Measurements from ENCODE around the gene POU2F1. TPM values are rescaled to one million over a fixed set of nuclear protein-coding genes. Genes with fewer than 3 reads are reported as not detected.

The POU2F1 gene
- total RNA-seq, 2 experiments from 2014 or later, result 18.7 to 52.3 TPM

- intact Hi-C loops (cut with micrococcal nuclease; ENCODE audit: unreplicated experiment), result no loop called here
- POLR2A ChIA-PET, result interaction anchor here (0.7 to 1.6 kb wide), 2 partner anchors 19 to 102 kb away, joined by 3 to 4 read pairs; no protein-coding TSS in a partner anchor
- Histone ChIP-seq H3K9me3 (ENCODE audit: low read length) (no peaks in the 10 kb centered on the region; the same call in 1 of the 2 replicates), H4K20me1 (ENCODE audit: insufficient read depth, low read length) (no peaks in the 10 kb centered on the region), H2AFZ (ENCODE audit: low read length) (no peak overlapping the region), H3K4me2 (ENCODE audit: low read length) (no peak overlapping the region), H3K4me3 (ENCODE audit: low read depth, low read length, poor library complexity, severe bottlenecking) (no peak overlapping the region), H3K4me1 (ENCODE audit: insufficient read depth, low read length, poor library complexity, severe bottlenecking) (no peaks in the 10 kb centered on the region), H3K79me2 (ENCODE audit: insufficient read depth, low read depth, low read length) (peaks cover 16% of the 10 kb centered on the region; the same call in 1 of the 2 replicates), H3K9me2 (ENCODE audit: insufficient read depth, low read length) (no peaks in the 10 kb centered on the region), H3K36me3 (ENCODE audit: insufficient read depth, low read length) (peaks cover 90% of the 10 kb centered on the region), H3K27ac (ENCODE audit: low read depth, low read length, poor library complexity, severe bottlenecking) (no peak overlapping the region)
- no peak for DNase-seq (ENCODE audit: low spot score)
- no TSS peak for BruUV-seq (replicated peaks)
- CTCF ChIA-PET (ENCODE audit: unreplicated experiment), result interaction anchor here (1.1 kb wide), 1 partner anchor 17 kb away, joined by 3 read pairs; no protein-coding TSS in a partner anchor
- TF ChIP-seq CTCF (conservative IDR thresholded peaks at IDR 0.05; ENCODE audit: low read length), result no peak
- TF ChIP-seq EZH2phosphoT487 (IDR thresholded peaks at IDR 0.05; ENCODE audit: borderline replicate concordance, low read depth, low read length), result no peak
Observed at GRCh38 chr1:167371030-167371429, 150.3 kb downstream of the POU2F1 start.

DNA sequence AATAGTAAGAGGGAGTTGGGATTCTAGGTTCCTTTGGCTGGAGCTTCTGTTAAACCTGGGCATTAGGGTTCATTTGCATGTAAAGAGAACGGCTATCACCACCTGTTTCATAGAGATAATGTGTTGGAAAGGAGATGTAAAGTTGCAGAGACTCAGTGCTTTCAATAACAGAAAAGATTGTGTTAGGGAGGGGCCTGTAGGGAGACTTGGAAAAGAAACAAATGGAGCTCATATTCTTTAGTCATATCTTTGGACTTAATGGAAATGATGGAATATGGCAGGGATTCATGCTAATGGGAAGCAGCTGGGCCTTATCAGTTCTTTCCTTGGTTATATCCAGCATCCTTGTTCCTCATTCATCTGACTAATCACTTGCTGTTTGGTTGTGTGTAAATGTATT lies 152.7 kb downstream of the POU2F1 start:
- peaks cover 11% of the 10 kb centered on the region; the same call in 1 of the 2 replicates for H3K79me2 ChIP-seq (ENCODE audit: insufficient read depth, low read depth, low read length)
- DNase-seq (ENCODE audit: low spot score), result no peak
- CTCF ChIA-PET (ENCODE audit: unreplicated experiment), result interaction anchor here (1.0 kb wide), 1 partner anchor 25 kb away, joined by 3 read pairs; no protein-coding TSS in a partner anchor
- H3K4me2 ChIP-seq (ENCODE audit: low read length), result no peak overlapping the region
- no peak for TF ChIP-seq CTCF (conservative IDR thresholded peaks at IDR 0.05; ENCODE audit: low read length)
- TF ChIP-seq EZH2phosphoT487 (IDR thresholded peaks at IDR 0.05; ENCODE audit: borderline replicate concordance, low read depth, low read length), result no peak
- H3K9me3 ChIP-seq (ENCODE audit: low read length), result no peaks in the 10 kb centered on the region; the same call in 1 of the 2 replicates
- peaks cover 90% of the 10 kb centered on the region for H3K36me3 ChIP-seq (ENCODE audit: insufficient read depth, low read length)
- intact Hi-C loops (cut with micrococcal nuclease; ENCODE audit: unreplicated experiment), result no loop called here
- H2AFZ ChIP-seq (ENCODE audit: low read length), result no peak overlapping the region
- POLR2A ChIA-PET, result interaction anchor here (0.6 to 4.2 kb wide), 9 partner anchors 8 to 390 kb away, joined by 3 to 18 read pairs (median 4); no protein-coding TSS in a partner anchor
- H3K4me1 ChIP-seq (ENCODE audit: insufficient read depth, low read length, poor library complexity, severe bottlenecking), result no peaks in the 10 kb centered on the region
- no peaks in the 10 kb centered on the region for H4K20me1 ChIP-seq (ENCODE audit: insufficient read depth, low read length)
- no peaks in the 10 kb centered on the region for H3K9me2 ChIP-seq (ENCODE audit: insufficient read depth, low read length)
- H3K4me3 ChIP-seq (ENCODE audit: low read depth, low read length, poor library complexity, severe bottlenecking), result no peak overlapping the region
- no TSS peak for BruUV-seq (replicated peaks)
- H3K27ac ChIP-seq (ENCODE audit: low read depth, low read length, poor library complexity, severe bottlenecking), result no peak overlapping the region

GRCh38 chr1:167373986-167374385 lies 153.3 kb downstream of the POU2F1 start:
- no peak overlapping the region for H3K4me3 ChIP-seq (ENCODE audit: low read depth, low read length, poor library complexity, severe bottlenecking)
- H3K36me3 ChIP-seq (ENCODE audit: insufficient read depth, low read length), result peaks cover 90% of the 10 kb centered on the region
- peaks cover 8% of the 10 kb centered on the region; the same call in 1 of the 2 replicates for H3K79me2 ChIP-seq (ENCODE audit: insufficient read depth, low read depth, low read length)
- TF ChIP-seq CTCF (conservative IDR thresholded peaks at IDR 0.05; ENCODE audit: low read length) (no peak), EZH2phosphoT487 (IDR thresholded peaks at IDR 0.05; ENCODE audit: borderline replicate concordance, low read depth, low read length) (no peak)
- H3K9me3 ChIP-seq (ENCODE audit: low read length), result no peaks in the 10 kb centered on the region; the same call in 1 of the 2 replicates
- BruUV-seq (replicated peaks), result no TSS peak
- ChIA-PET POLR2A (interaction anchor here (0.6 to 4.2 kb wide), 8 partner anchors 9 to 390 kb away, joined by 3 to 18 read pairs (median 6); no protein-coding TSS in a partner anchor), CTCF (ENCODE audit: unreplicated experiment) (interaction anchor here (1.0 kb wide), 1 partner anchor 25 kb away, joined by 3 read pairs; no protein-coding TSS in a partner anchor)
- intact Hi-C loops (cut with micrococcal nuclease; ENCODE audit: unreplicated experiment), result no loop called here
- no peak overlapping the region for H3K4me2 ChIP-seq (ENCODE audit: low read length)
- H3K9me2 ChIP-seq (ENCODE audit: insufficient read depth, low read length), result no peaks in the 10 kb centered on the region
- H2AFZ ChIP-seq (ENCODE audit: low read length), result no peak overlapping the region
- DNase-seq (ENCODE audit: low spot score), result no peak
- no peak overlapping the region for H3K27ac ChIP-seq (ENCODE audit: low read depth, low read length, poor library complexity, severe bottlenecking)
- H4K20me1 ChIP-seq (ENCODE audit: insufficient read depth, low read length), result no peaks in the 10 kb centered on the region
- no peaks in the 10 kb centered on the region for H3K4me1 ChIP-seq (ENCODE audit: insufficient read depth, low read length, poor library complexity, severe bottlenecking)
